NCI-H526 (cell line): ENCODE measurements around the gene GDE1.

Experiments
- DNase-seq, 2 experiments: peaks; one replicate each; lab custom pipeline; 2025; lab: John Stamatoyannopoulos, UW

GDE1 gene

DNA sequence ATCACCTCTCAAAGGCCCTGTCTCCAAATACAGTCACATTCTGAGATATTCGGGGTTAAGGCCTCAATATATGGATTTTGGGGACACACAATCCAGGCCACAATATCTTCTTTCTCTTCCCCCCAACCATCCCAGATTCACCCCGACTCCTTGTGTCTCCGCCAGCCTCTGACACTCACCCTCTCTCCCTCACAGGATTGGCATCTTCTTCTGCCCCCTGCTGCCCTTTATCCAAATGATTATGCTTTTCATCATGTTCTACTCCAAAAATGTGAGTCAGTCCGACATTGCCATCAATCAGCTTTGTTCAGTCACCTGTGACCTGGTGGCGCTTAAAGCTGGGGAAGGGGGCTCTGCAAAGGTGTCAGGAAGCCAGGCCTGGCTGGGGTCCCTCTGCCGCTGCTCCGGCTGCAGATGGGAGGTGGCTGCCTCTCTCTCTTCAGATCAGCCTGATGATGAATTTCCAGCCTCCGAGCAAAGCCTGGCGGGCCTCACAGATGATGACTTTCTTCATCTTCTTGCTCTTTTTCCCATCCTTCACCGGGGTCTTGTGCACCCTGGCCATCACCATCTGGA, 35.1 kb downstream of the GDE1 start:
- DNase-seq, result no peak

DNA sequence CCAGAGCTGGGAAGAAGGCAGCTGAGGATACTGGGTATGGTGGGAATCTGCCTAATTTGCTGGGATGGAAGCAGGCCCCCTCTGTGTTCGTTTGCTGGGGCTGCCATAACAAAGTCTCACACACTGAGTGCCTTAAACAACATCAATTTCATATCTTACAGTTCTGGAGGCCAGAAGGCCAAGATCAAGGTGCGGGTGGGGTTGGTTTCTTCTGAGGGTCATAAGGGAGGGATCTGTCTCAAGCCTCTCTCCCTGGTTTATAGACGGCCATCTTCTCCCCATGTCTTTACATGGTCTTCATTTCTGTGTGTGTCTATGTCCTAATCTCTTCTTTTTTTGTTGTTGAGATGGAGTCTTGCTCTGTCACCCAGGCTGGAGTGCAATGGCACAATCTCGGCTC, 35.8 kb downstream of the GDE1 start:
- no peak for DNase-seq

DNA sequence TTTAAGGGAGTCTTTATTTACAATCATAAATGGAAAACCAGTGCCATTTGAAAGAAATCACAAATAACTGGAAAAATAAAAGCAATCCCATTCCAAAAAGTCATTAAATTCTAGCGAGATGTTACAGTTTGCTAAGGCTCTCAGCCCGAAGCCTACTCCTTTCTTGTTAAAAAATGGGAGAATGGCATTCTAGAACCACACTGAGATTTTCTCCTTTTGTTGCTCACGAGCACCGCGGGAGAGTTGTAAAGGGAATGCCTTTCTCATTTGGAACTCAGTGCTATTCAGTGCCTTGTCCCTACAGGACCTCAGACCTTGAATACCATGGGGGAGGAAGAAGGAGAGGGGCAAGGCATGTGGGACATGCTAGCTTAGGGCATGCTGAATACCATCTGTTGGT, 36.3 kb downstream of the GDE1 start:
- no peak for DNase-seq

DNA sequence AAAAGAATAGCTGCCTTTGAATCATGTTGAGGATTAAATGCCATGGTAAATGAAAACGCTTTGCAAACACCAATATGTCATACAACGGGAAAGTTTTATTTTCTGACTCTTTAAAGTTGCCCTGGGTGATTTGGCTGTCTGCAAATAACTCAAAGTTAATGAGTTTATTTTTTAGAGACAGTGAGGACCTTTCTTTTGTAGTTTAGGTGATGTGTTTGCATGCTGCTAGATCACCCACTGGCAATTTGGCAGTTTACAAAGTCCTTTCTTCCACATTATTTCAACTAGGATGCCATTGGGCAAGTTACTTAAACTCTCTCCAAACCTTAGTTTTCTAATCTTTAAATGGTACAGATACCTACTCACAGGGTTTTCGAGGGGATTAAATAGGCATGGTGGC, 37.8 kb downstream of the GDE1 start:
- DNase-seq, result no peak

DNA sequence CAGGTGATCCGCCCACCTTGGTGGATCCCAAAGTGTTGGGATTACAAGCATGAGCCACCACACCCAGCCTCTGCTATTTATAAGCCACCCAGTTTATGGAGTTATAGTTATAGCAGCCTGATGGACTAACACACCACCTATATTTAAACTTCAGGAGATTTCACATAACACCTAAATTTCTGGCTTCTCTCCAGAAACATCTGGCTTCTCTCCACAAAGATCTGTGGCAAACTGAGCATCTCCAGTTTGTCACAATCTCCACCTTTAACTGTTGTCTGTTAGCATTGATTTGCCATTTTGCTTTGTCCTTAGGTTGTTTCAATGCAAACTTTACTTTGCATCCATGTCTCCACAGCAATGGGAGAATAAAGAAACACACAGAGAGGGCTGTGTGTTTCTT, 39.6 kb downstream of the GDE1 start:
- no peak for DNase-seq

DNA sequence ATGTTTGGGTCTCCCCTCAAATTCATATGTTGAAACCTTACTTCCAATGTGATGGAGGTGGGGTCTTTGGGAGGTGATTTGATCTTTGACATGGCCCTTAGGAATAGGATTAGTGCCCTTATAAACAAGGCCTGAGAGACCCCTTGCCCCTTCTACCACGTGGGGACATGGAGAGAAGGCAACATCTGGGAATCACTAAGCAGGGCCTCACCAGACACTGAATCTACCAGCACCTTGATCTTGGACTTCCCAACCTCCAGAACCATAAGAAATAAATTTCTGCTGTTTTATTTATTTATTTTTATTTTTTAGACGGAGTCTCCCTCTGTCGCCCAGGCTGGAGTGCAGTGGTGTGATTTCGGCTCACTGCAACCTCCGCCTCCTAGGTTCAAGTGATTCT, 40.1 kb downstream of the GDE1 start:
- no peak for DNase-seq

DNA sequence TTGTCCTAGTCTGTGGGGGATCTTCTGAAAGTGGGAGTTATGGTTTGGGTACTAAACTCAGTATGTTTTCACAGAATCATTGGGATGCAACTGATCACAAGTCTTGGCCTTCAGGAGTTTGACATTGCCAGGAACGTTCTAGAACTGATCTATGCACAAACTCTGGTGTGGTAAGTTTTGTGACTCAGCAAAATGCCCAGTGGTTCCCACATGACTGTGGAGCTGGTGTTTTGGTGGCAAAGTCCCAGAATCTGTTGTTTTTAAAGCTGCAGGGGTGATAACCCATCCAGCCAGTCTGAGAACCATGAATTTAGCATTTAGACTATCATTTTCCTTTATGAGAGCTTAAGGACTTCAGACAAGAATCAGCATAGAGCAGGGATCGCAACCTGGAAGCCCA, 40.6 kb downstream of the GDE1 start:
- no peak for DNase-seq

DNA sequence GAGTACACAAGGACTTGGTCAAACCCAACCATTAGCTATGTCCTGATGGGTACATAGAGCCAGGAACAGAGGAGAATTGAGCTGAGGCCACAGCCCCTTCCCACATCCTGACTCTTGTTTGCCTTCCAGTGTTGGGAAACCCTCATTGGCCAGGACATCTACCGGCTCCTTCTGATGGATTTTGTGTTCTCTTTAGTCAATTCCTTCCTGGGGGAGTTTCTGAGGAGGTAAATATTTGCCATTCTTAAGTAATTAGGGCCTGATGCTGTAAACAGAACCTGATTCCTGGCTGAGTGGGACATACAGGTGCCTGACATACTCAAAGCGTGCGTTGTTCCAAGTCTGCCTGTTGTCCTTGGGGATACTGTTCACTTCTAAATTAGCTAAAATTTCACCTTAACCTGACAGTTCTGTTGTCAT, 42.6 kb downstream of the GDE1 start:
- DNase-seq, result no peak

DNA sequence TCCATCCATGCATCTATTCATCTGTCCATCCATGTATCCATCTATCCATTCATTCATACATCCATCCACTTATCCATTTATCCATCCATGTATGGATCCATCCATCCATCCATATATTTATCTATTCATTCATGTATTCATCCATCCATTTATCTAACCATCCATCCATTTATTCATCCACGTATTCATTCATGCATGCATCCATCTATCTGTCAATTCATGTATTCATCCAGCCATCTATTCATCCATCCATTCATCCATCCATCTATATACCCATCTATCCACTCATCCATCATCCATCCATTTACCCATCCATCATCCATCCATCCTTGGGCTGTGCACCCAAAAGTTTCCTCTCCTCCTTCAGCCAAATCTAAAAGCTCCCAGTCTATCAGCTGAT, 43.4 kb downstream of the GDE1 start:
- DNase-seq, result no peak

DNA sequence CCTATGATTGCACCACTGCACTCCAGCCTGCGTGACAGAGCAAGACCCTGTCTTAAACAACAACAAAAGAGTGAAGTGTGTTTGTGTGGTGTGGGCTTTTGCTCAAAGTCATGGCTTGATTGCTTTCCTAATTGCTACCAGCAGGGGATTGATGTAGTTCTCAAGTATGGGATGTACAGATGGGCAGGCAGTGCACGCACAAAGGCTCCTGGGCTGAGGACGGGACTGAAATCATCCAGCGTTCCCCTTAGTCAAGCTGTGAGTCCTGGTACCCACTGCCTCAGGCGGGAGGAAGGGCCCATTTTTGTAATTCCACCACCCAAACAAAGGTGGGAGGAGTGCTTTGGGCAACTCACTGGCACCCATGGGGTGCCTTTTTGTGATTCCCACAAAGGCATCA, 47.3 kb downstream of the GDE1 start:
- DNase-seq, result no peak

DNA sequence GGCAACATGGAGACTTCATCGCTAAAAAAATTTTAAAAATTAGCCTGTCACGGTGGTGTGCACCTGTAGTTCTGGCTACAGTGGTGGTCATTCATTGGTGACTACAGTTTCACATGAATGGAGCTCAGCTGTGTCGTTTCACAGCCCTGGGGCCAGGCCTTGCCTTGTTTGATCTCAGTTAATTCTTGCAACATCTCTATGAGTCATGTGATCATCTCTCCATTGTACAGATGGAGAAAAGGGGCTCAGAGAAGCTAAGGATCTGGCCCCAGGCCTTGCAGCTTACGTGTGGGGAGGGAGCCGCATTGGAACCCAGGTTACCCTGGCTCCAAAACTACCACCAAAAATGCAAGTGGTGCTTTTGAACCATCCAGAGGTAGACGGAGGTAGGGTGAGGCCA, 49.4 kb downstream of the GDE1 start:
- no peak for DNase-seq

DNA sequence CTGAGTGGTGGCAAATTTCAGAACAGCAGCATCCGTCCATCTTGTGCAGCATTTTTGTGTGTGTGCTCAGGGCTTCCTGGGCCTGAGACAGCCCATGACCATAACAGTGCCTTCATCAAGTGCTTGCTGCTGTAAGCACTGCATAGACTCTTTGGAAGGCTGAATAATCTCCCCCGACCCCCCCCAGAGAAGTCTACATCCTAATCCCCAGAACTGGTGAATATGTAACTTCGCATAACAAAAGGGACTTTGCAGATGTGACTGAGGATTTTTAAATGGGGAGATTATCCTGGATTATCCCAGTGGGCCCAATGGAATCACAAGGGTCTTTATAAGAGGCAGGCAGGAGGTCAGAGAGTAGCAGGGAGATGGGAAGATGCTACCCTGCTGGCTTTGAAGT, 53.6 kb downstream of the GDE1 start:
- no peak for DNase-seq

DNA sequence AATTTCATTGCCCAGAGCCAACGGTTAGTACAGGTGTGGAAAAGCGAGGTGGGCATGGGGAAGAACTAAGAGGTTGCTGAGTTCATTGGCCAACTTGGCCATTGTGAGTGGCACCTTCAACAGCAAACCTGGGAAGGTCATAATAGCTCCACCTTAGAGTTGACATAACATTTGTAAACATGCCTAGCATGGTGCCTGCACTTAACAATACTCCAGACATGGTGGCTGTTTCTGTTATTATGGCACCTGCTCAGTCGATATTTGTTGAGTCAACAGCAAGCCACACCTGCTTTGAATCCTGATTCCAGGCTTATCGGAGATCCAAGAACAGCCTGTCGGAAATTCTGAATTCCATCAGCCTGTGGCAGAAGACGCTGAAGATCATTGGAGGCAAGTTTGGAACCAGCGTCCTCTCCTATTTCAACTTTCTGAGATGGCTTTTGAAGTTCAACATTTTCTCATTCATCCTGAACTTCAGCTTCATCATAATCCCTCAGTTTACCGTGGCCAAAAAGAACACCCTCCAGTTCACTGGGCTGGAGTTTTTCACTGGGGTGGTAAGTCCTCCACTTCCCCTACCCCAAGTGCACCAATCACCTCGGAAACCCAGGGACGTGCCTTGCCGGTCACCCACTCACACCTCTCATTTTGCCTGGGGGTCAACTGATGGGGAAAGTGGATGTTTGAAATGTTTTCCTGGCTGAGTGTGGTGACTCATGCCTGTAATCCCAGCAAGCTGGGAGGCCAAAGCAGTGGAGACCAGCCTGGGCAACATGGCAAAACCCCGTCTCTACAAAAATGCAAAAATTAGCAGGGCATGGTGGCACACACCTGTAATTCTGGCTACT, 58.2 kb downstream of the GDE1 start:
- DNase-seq, result no peak

DNA sequence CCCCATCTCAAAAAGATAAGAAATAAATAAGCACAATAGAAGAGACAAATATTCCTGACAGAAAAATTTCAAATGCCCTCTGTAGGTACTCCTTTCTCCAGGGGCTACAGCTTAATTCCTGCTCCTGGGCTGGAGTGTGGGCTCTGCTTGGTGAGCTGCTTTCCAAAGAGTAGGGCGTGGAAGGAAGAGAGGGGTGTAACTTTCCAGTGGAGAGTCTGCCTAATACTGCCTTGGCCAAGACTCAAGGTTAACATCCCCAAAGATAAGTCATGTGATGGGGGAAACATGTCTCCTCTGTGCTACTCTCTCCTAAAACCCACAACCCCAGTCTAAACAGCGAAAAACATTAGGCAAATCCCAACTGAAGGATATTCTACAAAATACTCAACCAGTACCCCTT, 61.5 kb downstream of the GDE1 start:
- no peak for DNase-seq

DNA sequence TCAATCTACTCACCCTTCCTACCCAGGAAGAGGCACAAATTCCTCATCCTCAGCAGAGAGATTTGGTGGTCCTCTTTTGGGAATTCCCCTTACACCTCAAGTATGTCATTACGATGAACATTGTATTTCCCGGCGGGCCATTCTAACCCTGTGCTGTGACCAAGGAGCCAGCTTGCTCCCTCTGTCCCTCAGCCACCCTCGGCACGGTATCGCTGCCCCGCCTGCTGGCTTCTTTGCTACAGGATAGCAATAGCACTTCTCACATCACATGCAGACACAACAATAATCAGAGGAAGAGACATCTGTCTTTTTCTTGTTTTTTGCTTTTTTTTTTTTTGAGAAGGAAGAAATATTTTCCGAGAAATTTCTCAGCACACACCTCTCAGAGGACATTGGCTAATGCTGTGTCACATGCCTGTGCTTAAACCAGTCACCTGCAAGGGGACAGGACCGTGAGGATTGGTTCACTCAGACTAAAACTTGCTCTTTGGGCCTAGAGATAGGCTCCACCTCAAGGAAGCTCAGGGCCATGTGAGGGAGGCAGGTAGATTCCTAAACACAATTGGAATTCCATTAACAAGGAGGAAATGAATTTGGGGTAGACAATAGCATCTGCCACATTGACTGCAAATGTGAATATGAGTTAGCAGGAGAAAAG, 63.0 kb downstream of the GDE1 start:
- DNase-seq, result no peak
